Dedifferentiated amniotic fluid mesenchymal stem cell (primary cell): ENCODE measurements around the gene VTCN1.

ENCODE experiments used
- DNase-seq: peaks from one replicate; pipeline ENCODE4 v3.0.0-alpha.2; 2016; ENCODE audit errors: extremely low spot score

Gene VTCN1

DNA sequence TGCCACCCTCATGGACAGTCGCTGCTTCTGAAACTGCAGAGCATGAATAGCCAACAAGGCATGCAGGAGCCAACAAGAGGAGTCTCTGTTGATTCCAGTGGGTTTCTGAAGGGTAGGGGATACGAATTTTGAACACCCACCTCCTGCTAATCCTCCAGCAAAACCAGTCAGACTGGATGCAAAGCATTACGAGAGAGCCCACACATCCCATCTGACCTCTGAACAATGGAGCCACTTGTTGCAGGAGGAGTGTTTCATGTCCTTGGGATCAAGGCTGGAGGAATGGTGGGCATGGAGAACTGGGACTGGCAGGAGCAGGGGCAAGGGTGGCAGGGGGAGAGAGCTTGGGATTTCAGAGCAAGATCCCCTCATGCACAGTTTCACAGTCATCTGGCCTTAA lies 1.6 kb downstream of the VTCN1 start:
- DNase-seq, result no peak

DNA sequence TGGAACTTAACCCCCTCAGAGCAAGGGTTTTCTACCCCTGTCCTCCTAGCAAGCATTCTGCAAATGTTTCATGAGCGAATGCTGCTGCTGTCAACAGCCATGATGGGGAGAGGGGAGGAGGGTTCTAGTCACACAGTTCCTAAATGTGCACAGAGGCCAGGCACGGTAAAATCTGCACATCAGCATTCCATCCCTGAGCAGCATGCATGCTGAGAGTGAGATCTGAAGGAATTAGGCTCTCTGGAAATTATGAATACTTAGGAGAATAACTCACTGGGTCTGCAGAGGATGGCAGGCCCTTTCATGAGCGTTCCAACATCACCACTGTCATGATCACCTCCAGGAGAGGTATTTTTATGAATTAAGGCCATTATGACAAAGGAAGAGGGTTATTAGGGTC lies 2.1 kb downstream of the VTCN1 start:
- no peak for DNase-seq

DNA sequence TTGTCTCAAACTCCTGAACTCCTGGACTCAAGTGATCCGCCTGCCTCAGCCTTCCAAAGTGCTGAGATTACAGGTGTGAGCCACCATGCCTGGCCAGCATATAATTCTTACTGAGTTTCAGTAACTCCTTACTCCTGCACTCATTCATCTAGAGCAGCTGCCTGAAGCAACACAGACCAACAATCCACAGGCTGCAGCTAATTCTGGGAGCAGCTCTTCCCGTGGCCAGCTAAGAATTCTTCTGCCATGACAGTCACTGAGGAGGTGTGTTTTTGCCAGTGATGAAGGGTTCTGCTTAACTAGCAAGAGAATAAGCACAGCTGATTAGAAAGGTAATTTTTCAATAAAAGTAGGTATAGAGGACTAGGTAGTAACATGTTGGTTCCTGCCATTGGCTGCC lies 5.4 kb downstream of the VTCN1 start:
- no peak for DNase-seq

DNA sequence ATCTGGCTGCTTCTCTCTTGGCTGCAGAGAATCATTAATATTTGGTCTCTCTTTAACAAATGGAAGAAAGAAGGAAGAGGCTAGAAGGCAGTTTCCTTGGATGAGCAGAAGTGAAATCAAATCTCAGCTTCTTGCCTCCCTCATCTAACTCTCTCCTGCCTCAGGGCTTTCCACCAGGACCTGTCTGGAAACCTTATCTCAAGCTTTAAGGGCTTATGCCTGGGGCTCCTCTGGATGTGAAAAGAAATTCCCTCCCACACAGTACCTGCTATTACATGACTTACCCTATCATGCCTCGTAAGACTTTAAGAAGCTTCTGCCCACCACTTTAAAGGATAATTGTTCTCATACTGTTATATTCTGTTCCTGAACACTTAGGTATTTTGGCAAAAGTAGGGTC lies 8.9 kb downstream of the VTCN1 start:
- no peak for DNase-seq

DNA sequence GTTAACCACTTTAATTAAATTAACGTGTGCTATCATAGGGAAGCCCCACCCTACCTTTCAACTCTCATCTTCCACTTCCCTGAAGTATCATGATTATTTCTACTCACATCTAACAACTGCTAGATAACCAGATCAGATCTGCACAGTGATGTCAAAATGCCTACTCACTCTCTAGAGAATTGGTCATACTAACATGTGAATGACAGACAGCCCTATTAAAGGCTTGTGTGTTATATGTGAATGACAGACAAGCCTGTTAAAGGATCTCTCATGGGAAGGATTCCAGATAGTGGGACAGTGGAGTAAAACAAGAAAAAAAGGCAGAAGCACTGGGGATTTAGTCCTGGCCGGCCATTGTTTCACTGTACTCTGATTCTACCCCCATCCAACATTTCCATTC lies 12.6 kb downstream of the VTCN1 start:
- no peak for DNase-seq

DNA sequence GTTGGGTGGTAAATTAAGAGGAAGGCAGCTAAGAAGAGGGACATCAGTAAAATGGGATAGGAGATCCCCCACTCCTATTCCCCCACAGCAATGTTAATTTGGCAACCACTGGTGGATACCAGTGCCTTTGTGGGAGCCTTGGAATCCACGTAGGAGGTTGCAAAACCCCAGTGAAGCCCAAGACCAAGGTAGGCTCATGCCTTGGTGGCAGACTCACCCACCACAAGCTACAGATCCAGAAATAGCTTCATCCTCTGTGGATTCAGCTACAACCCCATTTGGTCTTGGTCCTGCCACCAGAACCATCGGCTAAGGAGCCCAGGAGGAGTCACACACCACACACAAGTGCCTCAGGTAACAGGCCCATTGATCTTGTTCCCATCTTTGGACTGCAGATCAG lies 21.0 kb downstream of the VTCN1 start:
- no peak for DNase-seq

DNA sequence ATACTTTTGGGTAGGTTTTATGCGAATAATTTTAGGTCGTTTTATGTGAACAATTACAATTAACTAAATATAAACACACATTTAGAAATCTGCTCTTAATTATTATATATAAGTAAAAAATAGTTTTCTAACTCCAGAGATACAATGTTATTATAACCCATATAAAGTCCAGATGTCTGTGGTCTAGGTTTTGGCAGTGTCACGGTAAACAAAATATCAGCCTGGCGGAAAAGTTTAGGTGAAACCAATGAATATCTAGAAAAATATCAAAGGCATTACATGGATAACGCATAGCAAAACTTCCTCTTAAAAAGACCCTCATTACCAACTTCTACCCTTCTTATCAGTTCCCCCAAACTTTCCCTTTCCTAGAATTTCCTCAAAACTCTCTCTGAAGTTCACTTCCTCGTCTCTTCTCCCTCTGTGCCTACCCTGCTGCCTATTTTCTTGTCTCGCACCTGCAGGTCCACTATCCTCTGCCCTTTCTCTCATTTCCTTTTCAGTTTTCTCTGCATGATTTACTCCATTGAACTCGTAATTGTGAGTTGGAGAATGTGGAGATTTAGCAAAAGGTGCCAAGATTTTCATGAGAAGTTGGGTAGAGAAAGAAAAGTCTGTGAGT lies 21.8 kb downstream of the VTCN1 start:
- no peak for DNase-seq

DNA sequence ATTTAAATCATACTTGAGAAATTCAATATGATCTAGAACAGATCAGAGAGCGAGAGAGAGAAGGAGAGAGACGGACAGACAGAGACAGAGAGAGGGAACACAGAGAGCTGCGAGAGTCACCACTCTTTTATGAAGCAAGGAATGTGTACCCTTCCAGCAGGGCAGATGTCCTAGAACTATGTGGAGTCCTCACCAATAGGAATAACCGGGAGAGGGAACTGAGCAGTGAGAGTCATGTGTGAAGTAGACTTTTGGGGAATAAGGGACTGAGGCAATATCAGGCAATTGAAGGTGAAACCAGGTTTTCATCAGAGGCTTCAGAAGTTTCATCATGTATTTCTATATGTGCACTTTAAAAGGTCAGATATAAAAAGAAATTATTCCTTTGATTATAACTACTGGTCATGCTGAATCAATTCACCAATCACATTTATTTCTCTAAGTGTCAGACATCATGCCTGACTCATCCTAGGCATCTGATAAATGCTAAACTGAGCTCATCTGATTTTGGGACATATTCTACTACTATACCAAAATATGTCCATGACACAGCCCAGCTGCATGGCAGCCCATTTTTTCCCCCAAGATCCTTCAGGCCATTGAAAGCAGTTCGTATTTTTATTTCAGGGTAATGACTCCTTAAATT lies 22.4 kb downstream of the VTCN1 start:
- DNase-seq, result peak; percentile 49

DNA sequence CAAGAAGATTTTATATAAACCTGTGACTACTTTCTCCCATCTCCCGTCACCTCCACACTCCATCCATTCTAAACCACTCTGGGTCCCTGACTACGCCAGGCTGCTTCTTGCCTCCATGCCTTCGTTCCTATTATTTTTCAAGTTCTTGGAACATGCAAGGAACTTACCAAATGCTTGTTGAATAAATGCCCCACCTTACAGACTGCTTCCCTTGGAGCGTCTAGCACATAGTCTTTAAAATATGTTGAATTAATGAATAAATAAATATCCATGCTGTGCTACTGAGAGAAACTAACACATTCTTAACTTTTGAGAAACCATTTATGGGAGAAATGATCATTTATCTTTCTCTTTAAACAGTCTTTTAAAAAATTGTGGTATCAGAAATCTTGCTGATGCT lies 27.6 kb downstream of the VTCN1 start:
- no peak for DNase-seq

DNA sequence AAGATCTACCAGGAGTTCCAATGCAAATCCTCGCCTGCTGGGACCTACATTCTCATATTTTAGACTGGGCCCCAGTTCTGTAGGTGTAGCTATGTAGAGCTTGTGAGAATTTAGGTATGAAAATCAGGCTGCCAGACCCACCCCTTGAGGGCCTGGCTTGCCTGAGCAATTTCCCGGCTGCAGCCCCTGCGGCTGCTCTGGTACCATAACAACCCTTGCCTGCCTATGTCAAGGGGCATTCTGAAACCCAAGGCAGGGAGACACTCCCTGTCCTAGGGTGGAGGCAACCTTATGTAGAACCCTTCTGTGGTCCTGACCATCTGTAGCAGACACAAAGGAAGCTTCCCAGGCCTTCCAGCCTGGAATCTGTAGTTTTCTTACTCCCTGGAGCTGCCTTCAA lies 28.4 kb downstream of the VTCN1 start:
- no peak for DNase-seq

DNA sequence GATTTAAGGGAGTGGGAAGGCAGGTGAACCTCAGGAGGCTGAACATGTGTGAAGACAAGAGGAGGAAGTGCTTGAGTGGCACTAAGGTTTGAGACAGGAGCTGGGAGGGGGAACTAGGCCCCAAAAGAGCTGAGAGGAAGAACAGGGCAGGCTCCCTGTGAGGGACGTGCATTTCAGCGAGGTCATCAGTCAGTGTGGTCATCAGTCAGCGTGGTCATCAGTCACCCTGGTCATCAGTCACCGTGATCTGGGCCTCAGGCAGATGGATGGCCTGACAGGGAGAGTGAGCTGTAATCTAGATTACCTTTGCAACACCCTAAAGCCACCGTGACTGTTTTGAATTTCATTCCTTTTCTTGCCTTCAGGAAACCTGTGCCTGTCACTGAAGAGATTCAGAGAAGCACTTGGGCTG lies 29.1 kb downstream of the VTCN1 start:
- no peak for DNase-seq

DNA sequence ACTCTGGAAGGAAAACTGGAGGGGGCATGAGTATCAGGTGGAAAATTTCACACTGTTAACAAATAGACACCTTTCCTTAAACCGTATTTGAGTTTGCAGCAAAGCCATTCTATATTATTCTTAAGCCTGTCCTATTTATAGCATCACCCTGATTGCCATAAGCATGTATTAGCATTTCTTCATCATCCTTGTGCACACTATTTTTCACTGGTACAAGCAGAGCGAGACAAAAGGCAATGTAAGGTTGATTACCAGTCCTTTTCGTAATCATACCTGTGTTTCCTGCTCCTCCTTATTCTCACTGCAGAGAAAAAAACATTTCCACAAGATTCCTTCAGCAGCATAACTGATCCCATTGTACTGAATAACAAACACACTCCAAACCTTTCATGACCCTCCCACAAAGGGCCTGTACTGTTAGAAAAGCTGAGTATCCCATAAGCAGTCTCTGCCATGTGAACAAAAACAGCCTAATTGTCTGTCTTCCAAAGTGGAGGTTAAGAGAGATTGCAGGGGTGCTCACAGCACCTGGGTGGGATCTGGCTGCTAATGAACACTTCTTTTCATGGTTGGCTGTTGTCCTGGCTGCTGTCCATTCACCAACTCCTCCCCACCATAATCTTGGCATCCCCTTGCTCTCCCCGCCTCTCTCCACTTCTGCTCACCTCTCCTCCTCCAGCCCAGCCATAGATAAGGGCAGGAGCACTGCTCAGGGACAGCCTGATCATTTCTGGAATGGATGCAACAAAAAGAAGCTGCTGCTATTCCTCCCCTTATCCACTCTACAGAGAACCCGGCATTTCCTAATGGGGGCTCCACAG lies 30.4 kb downstream of the VTCN1 start:
- DNase-seq, result no peak

DNA sequence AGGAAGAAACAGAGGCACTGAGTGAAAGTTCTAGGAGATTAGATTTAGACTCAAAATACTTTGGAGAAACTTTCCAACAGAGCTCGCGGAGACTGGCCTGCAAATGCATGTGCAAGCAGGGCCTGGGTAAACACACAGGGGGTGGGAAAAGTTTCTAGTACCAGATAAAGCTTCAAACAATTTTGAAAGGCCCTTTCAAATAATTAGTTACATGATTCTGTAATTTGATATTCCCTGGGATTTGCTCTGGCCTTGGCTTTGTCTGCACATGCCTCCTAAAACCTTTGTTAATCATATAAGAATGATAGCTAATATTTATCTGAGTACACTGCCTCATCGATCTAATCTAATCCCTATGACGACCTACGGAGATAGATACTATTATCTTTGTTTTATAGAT lies 31.3 kb downstream of the VTCN1 start:
- DNase-seq, result no peak

DNA sequence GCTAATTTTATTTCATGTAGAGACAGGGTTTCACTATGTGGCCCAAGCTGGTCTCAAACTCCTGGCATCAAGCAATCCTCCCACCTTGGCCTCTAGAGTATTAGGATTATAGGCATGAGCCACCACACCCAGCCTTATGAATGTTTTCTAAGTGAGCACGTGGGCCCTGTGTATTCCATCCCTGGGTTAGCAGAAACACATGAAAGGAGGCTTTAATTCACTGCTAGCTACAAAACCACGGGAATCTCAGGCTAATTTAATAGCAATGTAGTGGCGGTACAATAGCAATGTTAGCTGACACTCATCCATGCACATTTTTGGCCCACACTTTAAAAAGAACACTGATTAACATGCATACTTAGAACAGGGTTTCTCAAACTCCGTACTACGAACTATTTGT lies 32.0 kb downstream of the VTCN1 start:
- no peak for DNase-seq

DNA sequence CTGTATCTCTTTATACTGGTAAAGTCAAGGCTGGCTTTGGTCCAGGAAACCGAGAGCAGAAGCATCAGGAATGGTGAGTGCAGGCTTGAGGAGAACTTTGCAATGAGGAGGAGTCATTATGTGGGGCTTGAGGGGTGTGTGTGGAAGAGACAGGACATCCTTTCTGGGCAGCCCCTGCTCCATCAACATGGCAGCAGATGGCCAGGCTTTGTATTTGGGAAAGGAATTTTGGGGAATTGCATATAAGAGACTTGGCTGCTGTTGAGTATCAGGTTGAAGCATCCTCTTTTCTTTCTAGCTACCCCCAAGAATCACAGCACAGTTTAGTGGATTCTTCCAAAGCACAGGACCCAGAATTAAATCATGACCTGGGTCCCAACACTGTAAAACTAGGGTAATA lies 33.4 kb downstream of the VTCN1 start:
- DNase-seq, result no peak

DNA sequence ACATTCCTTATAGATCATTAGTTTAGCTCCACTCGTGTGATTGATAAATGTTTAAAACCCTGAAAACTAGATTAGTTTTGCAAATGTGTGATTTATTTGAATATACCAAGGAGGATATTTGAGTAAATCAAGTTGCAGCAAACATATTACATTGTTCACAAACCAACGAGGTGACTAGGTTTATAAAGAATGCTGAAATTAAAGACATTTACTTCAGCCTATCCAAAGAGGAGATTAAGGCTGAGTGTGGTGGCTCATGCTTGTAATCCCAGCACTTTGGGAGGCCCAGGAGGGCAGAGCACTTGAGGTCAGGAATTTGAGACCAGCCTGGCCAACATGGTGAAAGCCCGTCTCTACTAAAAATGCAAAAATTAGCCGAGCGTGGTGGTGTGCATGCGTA lies 34.1 kb downstream of the VTCN1 start:
- no peak for DNase-seq

DNA sequence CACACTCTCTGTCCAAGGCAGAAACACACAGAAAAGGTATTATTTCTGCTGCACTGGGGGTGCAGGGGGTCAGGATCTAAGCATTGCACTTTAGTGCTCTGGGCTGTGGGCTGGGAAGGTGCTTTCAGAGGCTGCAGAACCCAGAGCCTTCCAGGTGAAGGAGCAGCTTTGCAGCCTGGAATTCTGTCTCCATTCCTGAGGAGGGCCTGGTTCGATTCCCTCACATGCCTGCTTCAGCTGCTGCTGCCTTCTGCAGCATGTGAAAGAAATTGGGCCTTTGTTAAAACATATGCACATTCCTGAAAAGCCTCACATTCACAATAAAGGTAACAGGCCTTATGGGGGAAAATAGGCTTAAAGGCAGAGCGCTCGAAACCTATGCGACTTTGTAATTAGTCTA lies 35.9 kb downstream of the VTCN1 start:
- DNase-seq, result no peak

DNA sequence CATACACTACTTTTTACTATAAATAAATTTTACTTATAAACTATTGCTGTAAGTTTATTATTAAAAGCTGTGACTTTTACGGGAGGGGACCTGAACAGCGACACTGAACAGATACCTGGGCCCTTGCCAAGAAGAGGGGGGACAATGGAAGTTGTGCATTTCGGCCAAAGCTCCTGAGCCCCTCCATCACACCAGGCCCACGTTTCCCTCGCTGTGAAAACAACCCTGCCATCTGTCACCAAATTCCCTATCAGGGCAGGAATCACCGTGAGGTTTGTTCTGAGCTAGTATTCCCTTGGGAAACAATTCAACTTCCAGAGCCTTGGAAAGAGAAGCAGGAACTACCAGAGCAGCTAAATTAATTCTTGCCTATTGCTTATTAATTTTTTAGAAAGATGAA lies 37.0 kb downstream of the VTCN1 start:
- DNase-seq, result no peak

DNA sequence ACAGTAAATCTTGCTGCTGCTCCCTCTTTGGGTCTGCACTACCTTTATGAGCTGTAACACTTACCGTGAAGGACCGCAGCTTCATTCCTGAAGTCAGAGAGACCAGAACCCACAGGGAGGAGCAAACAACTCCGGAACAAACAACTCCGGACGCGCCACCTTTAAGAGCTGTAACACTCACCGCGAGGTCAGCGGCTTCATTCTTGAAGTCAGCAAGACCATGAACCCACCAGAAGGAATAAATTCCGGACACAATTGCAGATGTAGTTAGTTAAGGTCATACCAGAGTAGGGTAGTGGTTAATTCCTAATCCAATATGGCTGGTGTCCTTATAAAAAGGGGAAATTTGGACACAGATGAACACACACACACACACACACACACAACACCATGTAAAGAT lies 37.7 kb downstream of the VTCN1 start:
- DNase-seq, result no peak

DNA sequence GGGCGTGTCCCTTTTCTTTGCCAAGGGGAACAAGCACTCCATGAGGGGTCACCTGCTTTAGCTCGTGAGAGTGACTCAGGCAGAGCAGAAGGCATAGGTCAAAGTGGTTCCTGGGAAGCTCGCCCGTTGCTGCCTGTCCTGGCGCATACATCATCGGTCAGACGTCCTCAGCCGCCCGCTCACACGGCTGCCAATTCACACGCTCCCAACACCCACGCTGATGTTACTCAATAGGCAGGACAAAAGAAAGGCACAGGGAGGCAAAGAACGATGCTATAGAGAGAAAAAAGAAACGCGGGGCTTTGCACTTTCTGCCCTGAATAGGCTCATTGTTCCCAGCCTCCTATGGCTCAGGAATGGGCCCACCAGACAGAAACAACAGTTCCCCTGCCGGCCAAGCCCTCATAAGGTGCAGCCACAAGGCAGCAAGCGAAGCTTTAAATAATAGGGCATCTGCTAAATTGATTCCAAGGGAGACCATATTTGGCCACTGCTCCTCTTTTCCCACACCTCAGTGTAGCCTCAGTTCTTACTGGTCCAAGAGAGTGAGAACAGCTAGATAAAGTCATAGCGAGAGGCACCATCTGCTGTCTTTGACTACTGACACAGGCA lies 38.7 kb downstream of the VTCN1 start:
- DNase-seq, result no peak

DNA sequence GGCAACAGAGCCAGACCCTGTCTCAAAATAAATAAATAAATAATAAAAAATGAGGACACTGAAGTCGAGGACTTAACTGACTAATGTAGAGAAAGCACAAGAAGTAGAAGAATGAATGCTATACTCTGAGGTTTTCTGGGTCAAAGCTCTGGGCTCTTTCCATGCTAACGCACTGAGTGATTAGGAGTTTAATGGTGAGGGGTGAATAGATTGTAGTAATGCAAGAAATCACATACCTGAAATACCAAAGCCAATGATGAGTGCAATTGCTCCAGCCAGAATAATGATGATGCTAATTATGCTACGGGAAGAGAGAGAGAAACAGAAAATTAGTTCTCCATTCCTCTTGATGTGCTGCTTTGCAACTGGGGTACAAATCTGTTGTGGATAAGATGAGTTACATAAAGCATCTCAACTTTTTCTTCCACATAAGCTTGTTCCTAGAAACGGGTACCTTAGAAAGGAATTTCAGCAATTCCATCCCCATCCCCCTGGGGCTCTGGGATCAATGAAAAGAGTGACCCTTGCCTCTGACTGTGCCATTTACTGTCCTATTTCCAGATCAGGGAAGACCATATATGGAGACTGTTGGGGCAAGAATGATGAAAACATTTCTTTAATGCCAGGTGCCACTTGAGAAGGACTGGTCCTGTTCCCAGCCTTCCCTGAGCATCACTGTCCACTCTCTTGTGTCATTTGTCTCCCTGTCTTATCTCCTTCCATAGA lies 40.7 kb downstream of the VTCN1 start:
- no peak for DNase-seq

DNA sequence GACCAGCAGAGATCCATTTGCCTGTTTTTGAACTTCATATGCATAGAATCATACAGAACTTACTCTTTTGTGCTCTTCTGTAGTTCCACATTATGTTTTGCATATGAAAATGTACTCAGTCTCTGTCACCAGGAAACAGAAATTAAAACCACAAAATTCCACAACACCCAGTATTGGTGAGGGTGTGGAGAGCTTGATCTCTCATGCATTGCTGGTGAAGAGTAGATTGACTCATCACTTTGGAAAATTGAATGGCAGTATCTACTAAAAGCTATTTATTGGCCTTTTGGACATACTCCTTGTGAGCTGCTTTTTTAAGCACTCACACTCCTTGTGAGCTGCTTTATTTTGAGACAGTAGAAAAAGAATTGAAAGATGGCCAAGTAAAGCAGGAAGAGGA lies 43.3 kb downstream of the VTCN1 start:
- no peak for DNase-seq
